K562 (cell line): ENCODE measurements around the gene SH3PXD2B. TPM values are rescaled to one million over a fixed set of nuclear protein-coding genes. Genes with fewer than 3 reads are reported as not detected.

Experiments
- BHLHE40 ChIP-seq: IDR thresholded peaks from 2 replicates; pipeline ENCODE4 v1.6.1; 2011; ENCODE audit warnings: low read length, improper control_type of control experiment
- ELK1 ChIP-seq: sonication (generic); formaldehyde crosslinking; IDR thresholded peaks from 2 replicates; pipeline ENCODE4 v1.8.1; 2022; ENCODE audit warnings: missing genetic modification reagents
- HINFP ChIP-seq: fragments of 450-650 bp; conservative IDR thresholded peaks from 2 replicates; pipeline ENCODE4 v1.6.1; 2016; ENCODE audit warnings: missing genetic modification characterization, low read depth, mild to moderate bottlenecking, control low read depth, missing compliant biosample characterization
- JUN ChIP-seq, 2 experiments: sonication (generic) in 1 of 2; formaldehyde crosslinking in 1 of 2; IDR thresholded peaks; 2 replicates each; pipeline versions ENCODE4 v1.6.1 to v1.8.0; 2012 to 2022; ENCODE audit warnings: borderline replicate concordance in 2 of 2, mild to moderate bottlenecking in 2 of 2, improper control_type of control experiment in 1 of 2, low read depth in 1 of 2, low read length in 1 of 2, missing genetic modification reagents in 1 of 2
- MEF2A ChIP-seq: IDR thresholded peaks from 2 replicates; pipeline ENCODE4 v1.6.1; 2011; ENCODE audit warnings: low read depth, mild to moderate bottlenecking, low read length, moderate library complexity; ENCODE audit not compliant: control insufficient read depth
- NCOA2 ChIP-seq, 2 experiments: fragments of 450-650 bp; IDR thresholded peaks; 2 replicates each; pipeline ENCODE4 v1.6.1; 2018; ENCODE audit warnings: mild to moderate bottlenecking in 2 of 2, moderate library complexity in 1 of 2; ENCODE audit not compliant: partially characterized antibody in 2 of 2
- NFXL1 ChIP-seq: fragments of 450-650 bp; formaldehyde crosslinking; IDR thresholded peaks from 2 replicates; pipeline ENCODE4 v1.4.0; 2021; ENCODE audit warnings: mild to moderate bottlenecking
- PML ChIP-seq: IDR thresholded peaks from 2 replicates; pipeline ENCODE4 v1.6.1; 2012; ENCODE audit warnings: low read length, inconsistent platforms
- PTRF ChIP-seq: fragments of 450-650 bp; IDR thresholded peaks from 2 replicates; pipeline ENCODE4 v1.6.1; 2016; ENCODE audit warnings: mild to moderate bottlenecking, missing genetic modification characterization, missing compliant biosample characterization
- SMAD3 ChIP-seq: fragments of 450-650 bp; formaldehyde crosslinking; conservative IDR thresholded peaks from 2 replicates; pipeline ENCODE4 v1.4.0; 2020; ENCODE audit warnings: mild to moderate bottlenecking
- THRA ChIP-seq: fragments of 450-650 bp; IDR thresholded peaks from 2 replicates; pipeline ENCODE4 v1.6.1; 2017; ENCODE audit warnings: mild to moderate bottlenecking, moderate library complexity
- XRCC4 ChIP-seq: IDR thresholded peaks from one replicate; pipeline ENCODE4 v1.6.1; 2011; ENCODE audit not compliant: insufficient read depth, insufficient read length; ENCODE audit errors: extremely low read depth
- ZNF280B ChIP-seq: fragments of 250-450 bp; sonication (Bioruptor Pico); IDR thresholded peaks from 2 replicates; pipeline ENCODE4 v1.5.1; 2021; ENCODE audit warnings: mild to moderate bottlenecking
- ZNF740 ChIP-seq, 3 experiments: fragments of 200-800 bp in 1 of 3; sonication (Bioruptor generic) in 1 of 3; sonication (generic) in 1 of 3; formaldehyde crosslinking in 1 of 3; IDR thresholded peaks; 2 replicates each; pipeline versions ENCODE4 v1.6.1 to v1.8.0; 2016 to 2022; ENCODE audit warnings: mild to moderate bottlenecking in 2 of 3, missing compliant biosample characterization in 2 of 3, missing genetic modification characterization in 2 of 3, missing genetic modification reagents in 1 of 3
- ZNF79 ChIP-seq: fragments of 250-450 bp; sonication (Bioruptor Pico); IDR thresholded peaks from 2 replicates; pipeline ENCODE4 v1.4.0; 2020; ENCODE audit warnings: low read depth, mild to moderate bottlenecking, moderate library complexity
- ZSCAN29 ChIP-seq: fragments of 450-650 bp; IDR thresholded peaks from 2 replicates; pipeline ENCODE4 v1.6.1; 2017
- polyA plus RNA-seq, 8 experiments: library from polyadenylated mRNA; depleted of rRNA in 4 of 8; stranded (reverse) in 5 of 8; unstranded in 3 of 8; fragments of >200 nt; fragmentation: Nextera tagmentation in 2 of 8; fragmentation: Illumina TruSeq in 1 of 8; extraction: Ambion mirVana in 2 of 8; extraction: Trizol in 1 of 8; gene quantifications; 2 replicates each; pipeline versions ENCODE4 v1.2.1 to v1.2.3, GENCODE V29; 2011 to 2014; ENCODE audit warnings: inconsistent platforms in 1 of 8, missing spikeins in 1 of 8
- total RNA-seq, 7 experiments: library from RNA; depleted of rRNA in 6 of 7; stranded (reverse); fragments of >200 nt in 6 of 7; fragmentation: Illumina TruSeq in 2 of 7; extraction: Trizol in 2 of 7; gene quantifications; 2 replicates each; pipeline versions ENCODE4 v1.2.1 to v1.2.3, GENCODE V29; 2011 to 2021; ENCODE audit warnings: low replicate concordance in 1 of 7

Gene SH3PXD2B
- total and polyA plus RNA-seq, 9 of the 15 experiments (the other 6 are each of a cell fraction or from before 2014, with no cell fraction given), result 0.04 to 0.66 (median 0.19) TPM

GRCh38 chr5:172441262-172441751 lies 13.0 kb downstream of the SH3PXD2B start (continued):
- TF ChIP-seq ZNF280B, result no peak
- TF ChIP-seq ELK1 (CRISPR knock-in tag), result no peak
- peak; percentile 58; the same call in 1 of the 2 replicates for TF ChIP-seq SMAD3
- no peak for TF ChIP-seq MEF2A
- no peak for TF ChIP-seq NCOA2 (IDR thresholded peaks at IDR 0.05; ENCODE audit: partially characterized antibody in 2 of 2)
- TF ChIP-seq THRA, result no peak
- peak; percentile 6; the same call in 1 of the 2 replicates for TF ChIP-seq BHLHE40
- TF ChIP-seq ZSCAN29, result no peak
- 0 out of 2 replicates have a peak, but pooled peaks have one; percentile 12 for TF ChIP-seq NFXL1 (CRISPR knock-in tag)
- peak; percentile 65; the same call in 1 of the 2 replicates for TF ChIP-seq PTRF (tag)
- TF ChIP-seq JUN (IDR thresholded peaks at IDR 0.05; ENCODE audit: borderline replicate concordance, low read depth, low read length), result 0 out of 2 replicates have a peak, but pooled peaks have one; percentile 14
- no peak for TF ChIP-seq JUN (CRISPR knock-in tag; IDR thresholded peaks at IDR 0.05; ENCODE audit: borderline replicate concordance)
- no peak for TF ChIP-seq PML
- peak; percentile 28; the same call in 1 of the 2 replicates for TF ChIP-seq ZNF79 (CRISPR knock-in tag)
- no peak for TF ChIP-seq XRCC4
- TF ChIP-seq HINFP (tag), result peak; percentile 60; the same call in 1 of the 2 replicates
- no peak for TF ChIP-seq ZNF740 (CRISPR knock-in tag; IDR thresholded peaks at IDR 0.05)
- TF ChIP-seq ZNF740 (tag; IDR thresholded peaks at IDR 0.05), result no peak
